Breast epithelium (tissue), 3 donors: ENCODE measurements around the gene APH1B.

ENCODE experiments used
- POLR2A ChIP-seq: fragments of 450-650 bp; IDR thresholded peaks from one replicate; pipeline ENCODE4 v1.6.1; 2016; ENCODE audit warnings: antibody characterized with exemption, mild to moderate bottlenecking, moderate library complexity
- POLR2AphosphoS5 ChIP-seq, 3 donors: sonication (generic); formaldehyde crosslinking; IDR thresholded peaks; one replicate each; pipeline ENCODE4 v1.6.1; 2017; ENCODE audit warnings: antibody characterized with exemption in 3 of 3

DNA sequence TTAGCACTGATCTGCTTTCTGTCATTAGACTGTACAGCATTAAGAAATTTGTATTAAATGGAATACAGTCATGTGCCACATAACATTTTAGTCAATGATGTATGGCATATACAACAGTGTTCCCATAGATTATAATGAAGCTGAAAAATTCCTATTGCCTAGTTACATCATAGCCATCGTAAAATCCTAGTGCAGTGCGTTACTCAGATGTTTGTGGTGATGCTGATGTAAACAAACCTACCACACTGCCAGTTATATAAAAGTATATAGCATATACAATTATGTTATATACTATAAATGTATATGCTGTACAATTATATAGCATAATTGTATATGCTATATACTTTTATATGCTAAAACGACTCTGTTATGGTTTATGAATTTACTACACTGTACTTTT, 41.7 kb downstream of the APH1B start:
- TF ChIP-seq POLR2A (no peak), POLR2AphosphoS5 (IDR thresholded peaks at IDR 0.05) (no peak)
